ENCODE measurements around the gene C6orf89.

Gene C6orf89

GRCh38 chr6:36848658-36849441 is 36.9 kb upstream of the C6orf89 start:
- H3K4me3 ChIP-seq (ENCODE audit: insufficient read length, low read depth): peak overlapping the region; percentile 22
- no peaks in the 10 kb centered on the region for H3K27me3 ChIP-seq (ENCODE audit: insufficient read depth, insufficient read length)
- H3K9ac ChIP-seq (ENCODE audit: insufficient read length, low read depth): no peak overlapping the region
- peaks cover 4% of the 10 kb centered on the region for H3K4me1 ChIP-seq (ENCODE audit: insufficient read depth, insufficient read length)
- DNase-seq (ENCODE audit: low read depth, low spot score): peak; percentile 40
- peaks cover 16% of the 10 kb centered on the region for H3K36me3 ChIP-seq (ENCODE audit: insufficient read depth, insufficient read length, low read length)
- TF ChIP-seq SUZ12 (IDR thresholded peaks at IDR 0.05; ENCODE audit: extremely low read depth, insufficient read depth, insufficient read length) (no peak), ZNF274 (IDR thresholded peaks at IDR 0.05; ENCODE audit: low read depth, low read length) (no peak), YY1 (IDR thresholded peaks at IDR 0.05; ENCODE audit: insufficient read depth, insufficient read length) (no peak)
- no peaks in the 10 kb centered on the region for H3K9me3 ChIP-seq (ENCODE audit: insufficient read depth, low read length)

DNA sequence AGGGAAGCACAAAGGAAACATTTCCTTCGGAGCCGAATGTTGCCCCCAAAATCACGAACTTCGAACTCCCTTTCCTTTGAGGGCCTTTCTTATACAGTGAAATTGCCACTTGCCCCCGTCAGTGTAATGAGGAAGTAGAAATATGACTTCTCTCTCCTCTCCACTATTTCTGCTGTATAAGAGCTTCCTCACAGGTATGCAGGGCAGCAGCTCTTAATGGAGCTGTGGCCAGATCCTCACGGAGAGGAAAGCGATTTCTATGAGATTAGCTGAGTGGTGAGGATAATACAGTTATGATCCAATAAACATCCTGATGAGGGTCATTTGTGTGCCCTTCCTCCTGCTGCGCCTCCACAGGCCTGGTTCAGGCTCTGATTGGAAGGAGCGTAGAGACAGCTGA is 35.7 kb upstream of the C6orf89 start:
- no peak for DNase-seq (ENCODE audit: low read depth, low spot score)

GRCh38 chr6:36851149-36851614 is 34.6 kb upstream of the C6orf89 start:
- H3K4me3 ChIP-seq (ENCODE audit: insufficient read length, low read depth): no peak overlapping the region
- no peaks in the 10 kb centered on the region for H3K9me3 ChIP-seq (ENCODE audit: insufficient read depth, low read length)
- H3K36me3 ChIP-seq (ENCODE audit: insufficient read depth, insufficient read length, low read length): peaks cover 36% of the 10 kb centered on the region
- DNase-seq (ENCODE audit: low read depth, low spot score): no peak
- no peak overlapping the region for H3K9ac ChIP-seq (ENCODE audit: insufficient read length, low read depth)
- no peaks in the 10 kb centered on the region for H3K27me3 ChIP-seq (ENCODE audit: insufficient read depth, insufficient read length)
- TF ChIP-seq SUZ12 (IDR thresholded peaks at IDR 0.05; ENCODE audit: extremely low read depth, insufficient read depth, insufficient read length): no peak
- TF ChIP-seq ZNF274 (IDR thresholded peaks at IDR 0.05; ENCODE audit: low read depth, low read length): no peak
- no peak for TF ChIP-seq YY1 (IDR thresholded peaks at IDR 0.05; ENCODE audit: insufficient read depth, insufficient read length)
- H3K4me1 ChIP-seq (ENCODE audit: insufficient read depth, insufficient read length): peaks cover 4% of the 10 kb centered on the region

More for the DNA sequence above, 35.7 kb upstream of the C6orf89 start:
- peak overlapping the region; percentile 34 for H3K9ac ChIP-seq (ENCODE audit: insufficient read length, low read depth)
- H3K27me3 ChIP-seq (ENCODE audit: insufficient read depth, insufficient read length): no peaks in the 10 kb centered on the region
- no peaks in the 10 kb centered on the region for H3K9me3 ChIP-seq (ENCODE audit: insufficient read depth, low read length)
- peaks cover 24% of the 10 kb centered on the region for H3K36me3 ChIP-seq (ENCODE audit: insufficient read depth, insufficient read length, low read length)
- TF ChIP-seq YY1 (IDR thresholded peaks at IDR 0.05; ENCODE audit: insufficient read depth, insufficient read length) (no peak), SUZ12 (IDR thresholded peaks at IDR 0.05; ENCODE audit: extremely low read depth, insufficient read depth, insufficient read length) (no peak), ZNF274 (IDR thresholded peaks at IDR 0.05; ENCODE audit: low read depth, low read length) (no peak)
- no peak overlapping the region for H3K4me3 ChIP-seq (ENCODE audit: insufficient read length, low read depth)
- peaks cover 4% of the 10 kb centered on the region for H3K4me1 ChIP-seq (ENCODE audit: insufficient read depth, insufficient read length)

GRCh38 chr6:36851626-36852025 is 34.1 kb upstream of the C6orf89 start:
- no peak for DNase-seq (ENCODE audit: low read depth, low spot score)
- no peaks in the 10 kb centered on the region for H3K27me3 ChIP-seq (ENCODE audit: insufficient read depth, insufficient read length)
- H3K9me3 ChIP-seq (ENCODE audit: insufficient read depth, low read length): no peaks in the 10 kb centered on the region
- H3K9ac ChIP-seq (ENCODE audit: insufficient read length, low read depth): no peak overlapping the region
- peaks cover 4% of the 10 kb centered on the region for H3K4me1 ChIP-seq (ENCODE audit: insufficient read depth, insufficient read length)
- no peak for TF ChIP-seq ZNF274 (IDR thresholded peaks at IDR 0.05; ENCODE audit: low read depth, low read length)
- TF ChIP-seq SUZ12 (IDR thresholded peaks at IDR 0.05; ENCODE audit: extremely low read depth, insufficient read depth, insufficient read length): no peak
- TF ChIP-seq YY1 (IDR thresholded peaks at IDR 0.05; ENCODE audit: insufficient read depth, insufficient read length): no peak
- H3K4me3 ChIP-seq (ENCODE audit: insufficient read length, low read depth): no peak overlapping the region
- peaks cover 40% of the 10 kb centered on the region for H3K36me3 ChIP-seq (ENCODE audit: insufficient read depth, insufficient read length, low read length)

DNA sequence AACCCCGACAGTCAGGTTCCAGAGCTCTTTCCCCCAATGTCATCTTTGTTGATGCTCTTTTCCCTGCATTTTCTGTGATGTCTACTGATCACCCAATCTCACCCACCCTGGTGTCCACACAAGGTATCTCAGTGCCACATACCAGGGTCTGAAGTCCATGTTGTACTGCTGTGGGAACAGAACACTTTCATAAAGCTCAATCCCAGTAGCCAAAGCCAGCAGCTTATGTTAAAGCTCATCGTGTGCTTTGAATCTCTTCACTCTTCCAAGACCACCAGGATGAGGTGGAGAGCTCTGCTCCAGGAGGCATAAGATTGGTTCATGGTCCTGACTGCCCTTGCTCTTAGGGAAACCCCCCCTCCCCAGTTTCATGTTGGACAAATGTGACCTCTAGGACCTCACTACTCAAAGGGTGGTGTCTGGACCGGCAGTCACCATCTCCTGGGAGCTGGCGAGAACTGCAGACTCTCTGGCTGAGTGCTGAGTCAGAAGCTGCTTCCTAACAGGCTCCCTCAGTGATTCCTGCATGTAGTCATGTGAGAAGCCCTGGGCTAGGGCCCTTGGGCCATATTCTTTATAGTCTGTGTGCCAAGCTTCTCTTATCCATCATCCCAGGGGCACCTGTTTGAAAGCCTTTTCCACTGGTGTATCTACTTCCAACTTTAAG is 33.1 kb upstream of the C6orf89 start:
- Histone ChIP-seq H3K36me3 (ENCODE audit: insufficient read depth, insufficient read length, low read length) (peaks cover 42% of the 10 kb centered on the region), H3K9me3 (ENCODE audit: insufficient read depth, low read length) (no peaks in the 10 kb centered on the region), H3K4me1 (ENCODE audit: insufficient read depth, insufficient read length) (peaks cover 4% of the 10 kb centered on the region), H3K9ac (ENCODE audit: insufficient read length, low read depth) (no peak overlapping the region), H3K4me3 (ENCODE audit: insufficient read length, low read depth) (no peak overlapping the region), H3K27me3 (ENCODE audit: insufficient read depth, insufficient read length) (no peaks in the 10 kb centered on the region)
- no peak for DNase-seq (ENCODE audit: low read depth, low spot score)
- TF ChIP-seq ZNF274 (IDR thresholded peaks at IDR 0.05; ENCODE audit: low read depth, low read length): no peak
- no peak for TF ChIP-seq SUZ12 (IDR thresholded peaks at IDR 0.05; ENCODE audit: extremely low read depth, insufficient read depth, insufficient read length)
- no peak for TF ChIP-seq YY1 (IDR thresholded peaks at IDR 0.05; ENCODE audit: insufficient read depth, insufficient read length)

GRCh38 chr6:36853325-36853724 is 32.4 kb upstream of the C6orf89 start:
- no peak overlapping the region for H3K4me3 ChIP-seq (ENCODE audit: insufficient read length, low read depth)
- TF ChIP-seq ZNF274 (IDR thresholded peaks at IDR 0.05; ENCODE audit: low read depth, low read length): no peak
- TF ChIP-seq SUZ12 (IDR thresholded peaks at IDR 0.05; ENCODE audit: extremely low read depth, insufficient read depth, insufficient read length): no peak
- no peak for TF ChIP-seq YY1 (IDR thresholded peaks at IDR 0.05; ENCODE audit: insufficient read depth, insufficient read length)
- H3K27me3 ChIP-seq (ENCODE audit: insufficient read depth, insufficient read length): no peaks in the 10 kb centered on the region
- peaks cover 42% of the 10 kb centered on the region for H3K36me3 ChIP-seq (ENCODE audit: insufficient read depth, insufficient read length, low read length)
- DNase-seq (ENCODE audit: low read depth, low spot score): no peak
- no peaks in the 10 kb centered on the region for H3K4me1 ChIP-seq (ENCODE audit: insufficient read depth, insufficient read length)
- no peak overlapping the region for H3K9ac ChIP-seq (ENCODE audit: insufficient read length, low read depth)
- H3K9me3 ChIP-seq (ENCODE audit: insufficient read depth, low read length): no peaks in the 10 kb centered on the region

GRCh38 chr6:36855750-36856149 is 30.0 kb upstream of the C6orf89 start:
- H3K9me3 ChIP-seq (ENCODE audit: insufficient read depth, low read length): no peaks in the 10 kb centered on the region
- H3K4me3 ChIP-seq (ENCODE audit: insufficient read length, low read depth): no peak overlapping the region
- no peaks in the 10 kb centered on the region for H3K27me3 ChIP-seq (ENCODE audit: insufficient read depth, insufficient read length)
- TF ChIP-seq SUZ12 (IDR thresholded peaks at IDR 0.05; ENCODE audit: extremely low read depth, insufficient read depth, insufficient read length) (no peak), ZNF274 (IDR thresholded peaks at IDR 0.05; ENCODE audit: low read depth, low read length) (no peak), YY1 (IDR thresholded peaks at IDR 0.05; ENCODE audit: insufficient read depth, insufficient read length) (no peak)
- H3K9ac ChIP-seq (ENCODE audit: insufficient read length, low read depth): no peak overlapping the region
- peaks cover 6% of the 10 kb centered on the region for H3K4me1 ChIP-seq (ENCODE audit: insufficient read depth, insufficient read length)
- DNase-seq (ENCODE audit: low read depth, low spot score): no peak
- H3K36me3 ChIP-seq (ENCODE audit: insufficient read depth, insufficient read length, low read length): peaks cover 46% of the 10 kb centered on the region
